Measurements from ENCODE around the gene USP20.

The USP20 gene

GRCh38 chr9:129919841-129920240 lies 84.6 kb downstream of the USP20 start:
- no peak for DNase-seq (ENCODE audit: low read depth)

- DNase-seq (ENCODE audit: low read depth): no peak
Observed at GRCh38 chr9:129921905-129922304, 86.6 kb downstream of the USP20 start.

- no peak for DNase-seq (ENCODE audit: low read depth)
Observed at GRCh38 chr9:129923589-129923988, 88.3 kb downstream of the USP20 start.

GRCh38 chr9:129929496-129930125 lies 94.4 kb downstream of the USP20 start:
- no peak for DNase-seq (ENCODE audit: low read depth)

GRCh38 chr9:129930743-129931142 lies 95.5 kb downstream of the USP20 start:
- no peak for DNase-seq (ENCODE audit: low read depth)
